Kidney epithelial cell (primary cell): ENCODE measurements around the gene CIT. TPM values are rescaled to one million over a fixed set of nuclear protein-coding genes. Genes with fewer than 3 reads are reported as not detected.

Experiments
- DNase-seq: peaks from one replicate; pipeline ENCODE4 v3.0.0-alpha.2; 2010; ENCODE audit warnings: low read depth
- H3K27me3 ChIP-seq: 2 replicates; pipeline ENCODE4 v1.6.0; 2011; ENCODE audit warnings: low read length; ENCODE audit not compliant: control insufficient read depth, insufficient read depth
- H3K36me3 ChIP-seq: 2 replicates; pipeline ENCODE4 v1.5.1; 2011; ENCODE audit warnings: low read length; ENCODE audit not compliant: control insufficient read depth, insufficient read depth
- H3K4me3 ChIP-seq: 2 replicates; pipeline ENCODE4 v1.5.1; 2011; ENCODE audit warnings: low read depth, mild to moderate bottlenecking, control low read depth, low read length
- CTCF ChIP-seq: IDR thresholded peaks from 2 replicates; pipeline ENCODE4 v1.5.1; 2011; ENCODE audit warnings: mild to moderate bottlenecking, moderate library complexity, low read length, control low read depth, inconsistent platforms; ENCODE audit not compliant: insufficient read depth, poor library complexity, severe bottlenecking
- total RNA-seq: library from RNA; depleted of rRNA; stranded (reverse); fragments of >200 nt; gene quantifications from 2 replicates; pipeline ENCODE4 v1.2.3, GENCODE V29; 2015

CIT gene
- total RNA-seq, 1 donor from 2014 or later, result 4.3 TPM

DNA sequence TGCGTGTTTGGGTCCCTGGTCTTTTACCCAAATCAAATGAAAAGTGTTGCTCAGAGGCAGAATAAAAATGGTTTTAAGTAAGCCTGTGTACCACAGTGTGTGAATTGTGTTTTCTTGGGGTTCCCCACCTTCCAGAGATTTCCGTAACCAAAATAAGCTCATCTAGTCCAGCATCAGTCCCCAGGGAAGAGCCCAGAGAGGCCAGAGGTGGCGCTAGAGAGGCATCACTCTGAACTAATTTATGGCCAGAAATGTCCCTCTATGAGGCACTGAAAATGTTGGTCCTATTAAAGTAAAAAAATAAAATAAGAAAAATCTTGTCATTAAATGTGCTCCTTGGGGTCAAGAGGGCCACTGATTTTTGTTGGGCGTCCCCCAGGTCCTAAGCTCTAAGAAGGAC, 234.1 kb downstream of the CIT start:
- H3K36me3 ChIP-seq, result no peaks in the 10 kb centered on the region
- DNase-seq, result no peak
- no peak overlapping the region for H3K4me3 ChIP-seq
- H3K27me3 ChIP-seq, result no peaks in the 10 kb centered on the region
- peak; percentile 25 for TF ChIP-seq CTCF

Other genes starting within 250 kb of the CIT start
- gene PRKAB1, start 209.2 kb downstream of the CIT start, total RNA-seq, result 28.9 and 36.6 TPM in 2 replicates
- 7.9 and 9.2 TPM in 2 replicates for gene BICDL1, start 111.9 kb upstream of the CIT start, total RNA-seq
- gene RAB35, start 239.4 kb upstream of the CIT start, total RNA-seq, result 29.3 and 32.8 TPM in 2 replicates